Keratinocyte (primary cell): Measurements from ENCODE around the gene SARS1.

ENCODE experiments used
- CTCF ChIP-seq, 3 experiments: IDR thresholded peaks in 1 of 3; conservative IDR thresholded peaks in 1 of 3; optimal IDR thresholded peaks in 1 of 3; 2 replicates in 2 of 3; 3 replicates in 1 of 3; pipeline versions ENCODE3 to v1.5.1; 2011; ENCODE audit warnings: low read length in 3 of 3, mild to moderate bottlenecking in 3 of 3, moderate library complexity in 2 of 3, control low read depth in 1 of 3, inconsistent platforms in 1 of 3; ENCODE audit not compliant: insufficient read depth in 2 of 3; ENCODE audit errors: extremely low read depth in 1 of 3
- EZH2 ChIP-seq: IDR thresholded peaks from one replicate; pipeline ENCODE4 v1.6.1; 2012; ENCODE audit warnings: inconsistent platforms, mild to moderate bottlenecking, low read length, moderate library complexity

- TF ChIP-seq CTCF (optimal IDR thresholded peaks at IDR 0.05 in 1 of 3, IDR thresholded peaks at IDR 0.05 in 1 of 3, conservative IDR thresholded peaks at IDR 0.05 in 1 of 3; ENCODE audit: extremely low read depth in 1 of 3, insufficient read depth in 2 of 3, low read length in 3 of 3) (no peak), EZH2 (no peak)
These were observed 35.3 kb downstream of the SARS1 start, which contains the start of gene CELSR2 for GRCh38 chr1:109248797-109249629.
